ENCODE data around the gene GBX1.

DNA sequence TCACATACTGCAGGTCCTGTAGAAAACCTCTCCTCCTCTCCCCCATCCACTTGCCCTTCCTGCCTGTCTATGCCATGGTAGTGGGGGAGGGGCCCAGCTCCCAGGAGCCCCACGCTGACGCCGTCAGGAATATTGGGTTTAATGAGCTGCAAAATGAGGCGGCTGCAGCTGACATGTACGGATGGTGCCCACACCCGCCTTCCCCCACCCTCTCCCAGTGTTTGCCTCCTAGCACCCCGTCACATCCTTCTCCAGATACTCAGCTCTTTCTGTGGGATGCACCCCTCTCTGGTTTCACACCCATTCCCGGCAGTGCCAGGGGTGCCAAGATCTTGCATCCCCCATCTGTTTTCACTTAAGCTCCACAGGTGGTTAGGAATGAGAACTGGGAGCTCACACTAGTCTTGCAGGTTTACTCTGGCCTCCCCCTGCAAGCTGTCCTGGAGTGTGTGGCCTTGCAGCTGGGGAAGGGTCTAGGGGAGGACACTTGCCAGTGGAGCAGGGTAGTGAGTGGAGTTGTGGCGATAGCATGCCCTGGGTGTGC, 26.1 kb downstream of the GBX1 start:
- TF ChIP-seq, protein P1, sequence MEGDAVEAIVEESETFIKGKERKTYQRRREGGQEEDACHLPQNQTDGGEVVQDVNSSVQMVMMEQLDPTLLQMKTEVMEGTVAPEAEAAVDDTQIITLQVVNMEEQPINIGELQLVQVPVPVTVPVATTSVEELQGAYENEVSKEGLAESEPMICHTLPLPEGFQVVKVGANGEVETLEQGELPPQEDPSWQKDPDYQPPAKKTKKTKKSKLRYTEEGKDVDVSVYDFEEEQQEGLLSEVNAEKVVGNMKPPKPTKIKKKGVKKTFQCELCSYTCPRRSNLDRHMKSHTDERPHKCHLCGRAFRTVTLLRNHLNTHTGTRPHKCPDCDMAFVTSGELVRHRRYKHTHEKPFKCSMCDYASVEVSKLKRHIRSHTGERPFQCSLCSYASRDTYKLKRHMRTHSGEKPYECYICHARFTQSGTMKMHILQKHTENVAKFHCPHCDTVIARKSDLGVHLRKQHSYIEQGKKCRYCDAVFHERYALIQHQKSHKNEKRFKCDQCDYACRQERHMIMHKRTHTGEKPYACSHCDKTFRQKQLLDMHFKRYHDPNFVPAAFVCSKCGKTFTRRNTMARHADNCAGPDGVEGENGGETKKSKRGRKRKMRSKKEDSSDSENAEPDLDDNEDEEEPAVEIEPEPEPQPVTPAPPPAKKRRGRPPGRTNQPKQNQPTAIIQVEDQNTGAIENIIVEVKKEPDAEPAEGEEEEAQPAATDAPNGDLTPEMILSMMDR (IDR thresholded peaks at IDR 0.05; ENCODE audit: low read depth, low read length), result no peak
- no peak for TF ChIP-seq EZH2phosphoT487 (IDR thresholded peaks at IDR 0.05; ENCODE audit: low read depth)
